K562 (cell line): ENCODE results near the gene CHD6. TPM values are rescaled to one million over a fixed set of nuclear protein-coding genes. Genes with fewer than 3 reads are reported as not detected.

Experiments
- ERF ChIP-seq: fragments of 450-650 bp; formaldehyde crosslinking; IDR thresholded peaks from 2 replicates; pipeline ENCODE4 v1.4.0; 2020; ENCODE audit warnings: mild to moderate bottlenecking, mixed read lengths
- FOXO4 ChIP-seq: fragments of 450-650 bp; formaldehyde crosslinking; IDR thresholded peaks from 2 replicates; pipeline ENCODE4 v1.4.0; 2020; ENCODE audit warnings: mild to moderate bottlenecking, moderate library complexity
- GABPB2 ChIP-seq: fragments of 250-450 bp; sonication (Bioruptor Pico); conservative IDR thresholded peaks from 2 replicates; pipeline ENCODE4 v1.5.1; 2021; ENCODE audit warnings: mild to moderate bottlenecking
- PTRF ChIP-seq: fragments of 450-650 bp; IDR thresholded peaks from 2 replicates; pipeline ENCODE4 v1.6.1; 2016; ENCODE audit warnings: mild to moderate bottlenecking, missing genetic modification characterization, missing compliant biosample characterization
- SREBF2 ChIP-seq: sonication (generic); formaldehyde crosslinking; IDR thresholded peaks from 2 replicates; pipeline ENCODE4 v1.4.0; 2020; ENCODE audit warnings: mild to moderate bottlenecking, missing genetic modification reagents
- USF2 ChIP-seq: sonication (generic); formaldehyde crosslinking; IDR thresholded peaks from 2 replicates; pipeline ENCODE4 v1.5.0; 2020; ENCODE audit warnings: missing genetic modification reagents
- ZBTB26 ChIP-seq: fragments of 450-650 bp; formaldehyde crosslinking; IDR thresholded peaks from 2 replicates; pipeline ENCODE4 v1.4.0; 2022; ENCODE audit warnings: missing genetic modification characterization
- ZNF76 ChIP-seq: fragments of 250-450 bp; sonication (Bioruptor Pico); IDR thresholded peaks from 2 replicates; pipeline ENCODE4 v1.4.0; 2020; ENCODE audit warnings: mild to moderate bottlenecking, moderate library complexity, borderline replicate concordance
- polyA plus RNA-seq, 8 experiments: library from polyadenylated mRNA; depleted of rRNA in 4 of 8; stranded (reverse) in 5 of 8; unstranded in 3 of 8; fragments of >200 nt; fragmentation: Nextera tagmentation in 2 of 8; fragmentation: Illumina TruSeq in 1 of 8; extraction: Ambion mirVana in 2 of 8; extraction: Trizol in 1 of 8; gene quantifications; 2 replicates each; pipeline versions ENCODE4 v1.2.1 to v1.2.3, GENCODE V29; 2011 to 2014; ENCODE audit warnings: inconsistent platforms in 1 of 8, missing spikeins in 1 of 8
- total RNA-seq, 7 experiments: library from RNA; depleted of rRNA in 6 of 7; stranded (reverse); fragments of >200 nt in 6 of 7; fragmentation: Illumina TruSeq in 2 of 7; extraction: Trizol in 2 of 7; gene quantifications; 2 replicates each; pipeline versions ENCODE4 v1.2.1 to v1.2.3, GENCODE V29; 2011 to 2021; ENCODE audit warnings: low replicate concordance in 1 of 7

The CHD6 gene
- total and polyA plus RNA-seq, 9 of the 15 experiments (the other 6 are each of a cell fraction or from before 2014, with no cell fraction given): 3.9 to 24.2 (median 12.8) TPM

GRCh38 chr20:41650231-41650948 lies 32.2 kb upstream of the CHD6 start (continued):
- TF ChIP-seq ZBTB26 (CRISPR knock-in tag) (no peak), USF2 (CRISPR knock-in tag) (no peak), ERF (CRISPR knock-in tag) (no peak), PTRF (tag) (no peak), ZNF76 (CRISPR knock-in tag) (no peak), SREBF2 (CRISPR knock-in tag) (no peak), GABPB2 (CRISPR knock-in tag) (no peak), FOXO4 (CRISPR knock-in tag) (no peak)
